ENCODE data around the gene TSPAN31.
"Not testable (repeated sequence)": the region's sequence is repeated elsewhere in the genome, so short reads cannot be mapped to it uniquely, and the experiment has no call there.

Gene TSPAN31
- total RNA-seq: 20.6 to 22.9 (median 21.6) reads per million in 3 experiments

GRCh38 chr12:57744777-57745484 is at the start of gene TSPAN31:
Gene TSPAN31, plus strand, starts transcription at chr12:57745039. Its CDS starts 116 bp downstream, at chr12:57745155.
- peak; percentile 94 for DNase-seq

- DNase-seq: no peak
Observed at GRCh38 chr12:57695770-57696432, 48.9 kb upstream of the TSPAN31 start.

GRCh38 chr12:57697076-57697475 is 47.8 kb upstream of the TSPAN31 start:
- no peak for DNase-seq

- DNase-seq: no peak
Observed at GRCh38 chr12:57698414-57698813, 46.4 kb upstream of the TSPAN31 start.

GRCh38 chr12:57700317-57700716 is 44.5 kb upstream of the TSPAN31 start:
- no peak for DNase-seq

GRCh38 chr12:57707250-57707649 is 37.6 kb upstream of the TSPAN31 start:
- no peak for DNase-seq

GRCh38 chr12:57708296-57708695 is 36.5 kb upstream of the TSPAN31 start:
- no peak for DNase-seq

- DNase-seq: no peak
Observed at GRCh38 chr12:57712701-57713100, 32.1 kb upstream of the TSPAN31 start.

GRCh38 chr12:57713209-57713608 is 31.6 kb upstream of the TSPAN31 start:
- DNase-seq: no peak

GRCh38 chr12:57715036-57715748 is 29.6 kb upstream of the TSPAN31 start:
- DNase-seq: not testable (repeated sequence)

GRCh38 chr12:57715786-57716185 is 29.1 kb upstream of the TSPAN31 start:
- DNase-seq: no peak

- DNase-seq: no peak
Observed at GRCh38 chr12:57716305-57716704, 28.5 kb upstream of the TSPAN31 start.

- DNase-seq: no peak
Observed at GRCh38 chr12:57717131-57717530, 27.7 kb upstream of the TSPAN31 start.

- no peak for DNase-seq
Observed at GRCh38 chr12:57717846-57718640, 26.8 kb upstream of the TSPAN31 start.

GRCh38 chr12:57718641-57719528 is 26.0 kb upstream of the TSPAN31 start:
- DNase-seq: no peak

GRCh38 chr12:57719777-57720605 is 24.8 kb upstream of the TSPAN31 start:
- DNase-seq: no peak

- no peak for DNase-seq
Observed at GRCh38 chr12:57720606-57721595, 23.9 kb upstream of the TSPAN31 start.

- DNase-seq: not testable (repeated sequence)
Observed at GRCh38 chr12:57721846-57722608, 22.8 kb upstream of the TSPAN31 start.
